Stimulated activated CD8-positive, alpha-beta memory T cell treated with anti-CD3 and anti-CD28 coated beads, Interleukin-2, amount 100 ng/mL, for 1 hour (primary cell): ENCODE data around the gene PROM2.
"Not testable (repeated sequence)": the region's sequence is repeated elsewhere in the genome, so short reads cannot be mapped to it uniquely, and the experiment has no call there.

Experiments
- DNase-seq, 2 donors: peaks; one replicate each; pipeline ENCODE4 v3.0.0-alpha.2; 2020; ENCODE audit warnings: low read depth in 2 of 2

Gene PROM2

DNA sequence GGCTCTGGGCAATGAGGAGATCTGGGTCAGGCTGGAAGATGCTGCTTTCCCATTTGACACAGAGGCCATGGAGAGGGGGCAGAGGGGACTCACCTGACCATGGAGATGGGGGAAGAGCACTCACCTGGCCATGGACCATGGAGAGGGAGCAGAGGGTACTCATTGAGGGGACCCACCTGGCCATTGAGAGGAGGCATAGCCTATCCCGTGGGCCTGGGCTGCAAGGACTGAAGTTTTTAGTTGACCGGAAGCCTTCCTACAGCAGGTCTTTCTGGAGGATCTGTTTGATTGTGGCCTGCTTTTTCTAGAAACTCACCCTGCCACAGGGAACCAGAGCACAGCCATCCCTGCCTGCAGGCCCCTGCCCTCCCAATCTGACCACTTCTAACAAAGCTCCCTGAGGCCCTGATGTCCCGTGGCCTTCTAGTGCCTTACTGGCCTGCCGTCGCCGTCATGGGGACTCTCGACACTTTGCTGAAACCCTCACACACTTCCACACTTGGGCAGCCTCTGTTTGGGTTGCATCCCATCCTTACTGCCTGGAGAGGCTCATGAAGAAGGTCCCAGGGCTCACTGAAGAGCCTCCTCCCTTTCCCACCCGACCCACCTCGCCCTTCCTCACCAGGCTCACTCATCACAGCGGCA is 5.1 kb upstream of the PROM2 start:
- no peak for DNase-seq

DNA sequence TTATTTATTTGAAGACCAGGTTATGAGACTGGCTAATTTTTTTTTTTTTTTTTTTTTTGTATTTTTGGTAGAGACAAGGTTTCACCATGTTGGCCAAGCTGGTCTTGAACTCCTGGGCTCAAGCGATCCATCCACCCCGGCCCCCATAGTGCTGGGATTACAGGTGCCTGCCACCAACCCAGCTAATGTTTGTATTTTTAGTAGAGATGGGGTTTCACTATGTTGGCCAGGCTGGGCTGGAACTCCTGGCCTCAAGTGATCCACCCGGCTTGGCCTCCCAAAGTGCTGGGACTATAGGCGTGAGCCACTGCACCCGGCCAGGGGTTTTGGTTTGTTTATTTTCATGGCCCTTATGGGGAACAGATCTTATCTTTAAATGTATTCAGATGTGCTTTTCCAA is 4.5 kb upstream of the PROM2 start:
- not testable (repeated sequence) for DNase-seq

DNA sequence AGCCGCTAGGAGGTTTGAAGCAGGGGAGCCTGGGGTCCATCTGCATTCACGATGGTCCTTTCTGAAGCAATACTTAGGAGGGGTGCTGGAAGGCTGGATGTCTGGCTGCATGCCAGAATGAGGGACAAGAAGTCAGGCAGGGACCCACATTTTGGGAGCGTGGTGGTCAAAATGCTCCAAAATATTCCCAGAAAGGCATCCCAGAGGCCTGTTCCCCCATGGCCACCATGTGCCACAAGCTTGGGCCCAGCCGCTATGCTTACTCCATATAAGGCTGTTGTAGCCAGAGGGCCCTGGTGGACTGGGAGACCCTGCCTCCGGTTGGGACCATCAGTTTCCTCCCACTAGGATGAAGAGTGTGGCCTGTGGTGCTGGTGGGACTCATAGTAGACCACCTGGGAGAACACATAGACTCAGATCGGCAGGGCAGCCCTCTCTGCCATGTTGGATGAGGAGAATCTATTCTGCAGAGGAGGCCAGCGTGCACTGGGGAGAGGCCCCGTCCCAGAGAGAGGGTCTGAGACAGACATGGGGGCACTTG is 3.6 kb upstream of the PROM2 start:
- no peak for DNase-seq

DNA sequence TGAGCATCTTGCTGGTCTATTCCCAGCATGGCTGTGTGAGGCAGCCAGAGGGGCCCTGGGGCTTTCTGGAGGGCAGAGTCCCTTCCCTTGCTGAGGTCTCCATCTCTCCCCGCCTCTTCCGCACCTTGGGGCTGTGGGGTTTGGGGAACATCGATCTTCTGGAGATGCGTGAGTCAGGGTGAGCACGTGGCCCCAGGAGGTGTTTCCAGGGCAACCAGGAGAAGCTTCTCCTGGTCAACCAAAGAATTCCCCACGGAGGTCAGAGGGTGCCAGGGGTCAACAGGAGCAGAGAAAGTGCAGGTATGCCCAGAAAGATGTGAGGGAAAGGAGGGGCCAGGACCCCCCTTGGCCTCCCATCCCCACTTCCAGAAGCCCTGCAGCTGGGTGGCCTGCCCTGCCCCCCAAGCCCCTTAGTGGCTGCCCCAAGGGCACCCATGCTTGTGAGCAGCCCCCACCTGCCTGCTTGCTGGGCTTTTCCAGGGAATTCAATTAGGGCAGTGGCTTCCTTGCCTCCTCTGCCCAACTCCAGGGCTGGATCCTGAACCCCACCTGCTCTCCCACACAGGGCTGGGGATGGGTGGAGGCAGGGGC is 2.8 kb upstream of the PROM2 start:
- no peak for DNase-seq

DNA sequence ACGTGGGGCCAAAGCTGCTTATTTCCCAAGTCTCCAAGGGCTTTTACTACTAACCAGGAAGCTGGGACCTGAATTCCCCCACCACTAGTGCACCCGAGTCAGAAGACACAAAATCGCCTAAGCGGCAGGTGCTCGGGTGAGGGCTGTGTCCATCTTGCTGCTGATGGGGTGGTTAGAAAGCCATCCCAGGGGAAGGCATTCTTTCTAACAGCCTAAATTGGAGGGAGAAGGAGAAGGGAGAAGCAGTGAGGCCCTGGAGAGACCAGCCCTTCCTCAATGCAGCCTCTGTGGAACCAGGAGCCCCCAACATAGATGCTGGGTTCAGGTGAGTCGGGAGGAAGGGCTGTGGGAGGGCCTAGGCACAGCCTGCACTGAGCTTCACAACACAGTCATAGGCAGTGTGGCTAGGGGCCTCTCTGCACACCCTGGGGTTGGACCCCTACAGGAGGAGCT is 1.9 kb upstream of the PROM2 start:
- DNase-seq: no peak

DNA sequence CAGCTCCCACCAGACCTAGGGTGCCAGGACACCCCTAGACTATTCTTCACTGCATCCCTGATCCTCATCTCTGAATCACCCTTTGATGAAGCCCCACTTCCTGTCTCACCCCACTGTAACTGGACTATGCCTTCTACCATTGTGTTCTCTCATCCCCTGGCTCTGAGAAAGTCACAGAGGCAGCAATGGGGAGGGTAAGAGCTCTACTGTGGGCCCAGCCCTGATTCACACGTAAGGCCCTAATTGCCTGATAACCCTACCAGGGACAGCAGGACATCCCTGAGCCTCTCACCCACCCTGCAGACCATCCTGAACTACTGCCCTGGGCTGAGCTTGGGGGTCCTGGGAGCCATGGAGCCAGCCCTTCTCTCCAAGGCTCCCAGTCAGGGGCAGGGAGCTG is 1.5 kb upstream of the PROM2 start:
- no peak for DNase-seq

DNA sequence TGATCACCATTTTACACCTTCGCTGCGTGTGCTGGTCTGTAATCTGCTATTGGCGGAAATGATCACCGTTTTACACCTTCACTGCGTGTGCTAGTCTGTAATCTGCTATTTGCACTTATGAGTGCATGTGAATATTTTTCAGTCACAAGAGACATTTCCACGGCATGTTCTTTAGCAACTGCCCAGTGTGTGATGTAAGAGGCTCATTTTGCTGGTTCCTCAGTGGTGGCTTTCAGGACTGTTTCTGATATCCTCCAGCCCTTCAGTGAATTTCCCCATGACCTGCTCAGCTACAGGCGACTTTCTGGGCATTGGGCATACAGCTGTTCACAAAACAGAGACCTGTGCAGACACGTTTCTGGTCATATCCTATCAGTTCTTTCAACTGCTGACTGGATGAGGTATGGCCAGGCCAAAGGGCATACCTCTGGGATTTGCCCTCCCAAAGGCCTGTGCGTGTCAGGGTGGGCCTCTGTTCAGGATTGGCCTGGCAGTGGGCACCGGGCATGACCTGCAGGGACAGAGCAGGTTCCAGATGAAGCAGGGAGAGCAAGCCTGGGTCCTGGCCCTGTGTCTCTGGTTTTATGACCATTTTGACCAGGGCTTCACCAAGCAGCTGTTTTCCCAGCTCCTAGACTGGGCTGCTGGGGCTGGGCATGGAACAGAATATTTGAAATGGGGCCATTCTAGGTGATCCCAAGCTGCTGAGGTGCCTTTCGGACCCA is 521 bp upstream of the PROM2 start:
- no peak for DNase-seq

DNA sequence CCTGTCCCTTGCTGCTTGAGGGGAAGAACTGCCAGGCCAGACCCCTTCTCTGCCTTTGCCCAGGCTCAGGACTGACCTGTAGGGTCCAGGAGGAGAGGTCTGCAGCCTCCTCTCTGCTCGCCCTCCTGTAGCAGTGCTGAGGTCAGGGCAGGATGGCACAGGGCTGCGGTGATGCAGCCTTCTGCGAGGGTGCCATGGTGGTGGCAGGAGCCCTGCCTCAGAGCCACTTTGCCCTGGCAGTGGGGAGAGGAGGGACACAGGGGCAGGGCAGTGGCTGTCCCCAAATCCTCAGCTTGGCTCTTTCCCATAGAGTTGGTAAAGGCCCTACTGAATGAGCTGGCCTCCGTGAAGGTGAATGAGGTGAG is 884 bp downstream of the PROM2 start:
- DNase-seq: no peak

DNA sequence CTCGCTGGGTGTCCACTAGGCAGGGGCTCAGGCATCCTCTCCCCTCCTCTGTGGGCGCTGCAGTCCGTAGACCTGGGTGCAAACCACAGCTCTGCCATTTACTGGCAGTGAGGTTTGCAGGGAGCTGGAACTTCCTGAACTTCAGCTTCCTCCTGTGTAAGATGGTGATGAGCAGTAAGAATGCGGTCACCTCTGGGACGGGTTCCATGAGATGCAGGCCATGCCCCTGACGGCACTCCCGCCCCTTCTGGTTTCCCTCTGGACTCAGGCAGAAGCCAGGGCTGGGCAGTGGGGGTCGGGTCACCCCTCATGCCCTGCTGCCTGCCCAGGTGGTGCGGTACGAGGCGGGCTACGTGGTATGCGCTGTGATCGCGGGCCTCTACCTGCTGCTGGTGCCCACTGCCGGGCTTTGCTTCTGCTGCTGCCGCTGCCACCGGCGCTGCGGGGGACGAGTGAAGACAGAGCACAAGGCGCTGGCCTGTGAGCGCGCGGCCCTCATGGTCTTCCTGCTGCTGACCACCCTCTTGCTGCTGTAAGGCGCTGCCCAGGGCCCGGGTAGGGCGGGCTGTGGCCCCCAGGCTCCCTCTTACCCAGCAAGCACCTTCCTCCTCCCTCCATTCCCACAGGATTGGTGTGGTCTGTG is 1.5 kb downstream of the PROM2 start:
- DNase-seq: no peak

DNA sequence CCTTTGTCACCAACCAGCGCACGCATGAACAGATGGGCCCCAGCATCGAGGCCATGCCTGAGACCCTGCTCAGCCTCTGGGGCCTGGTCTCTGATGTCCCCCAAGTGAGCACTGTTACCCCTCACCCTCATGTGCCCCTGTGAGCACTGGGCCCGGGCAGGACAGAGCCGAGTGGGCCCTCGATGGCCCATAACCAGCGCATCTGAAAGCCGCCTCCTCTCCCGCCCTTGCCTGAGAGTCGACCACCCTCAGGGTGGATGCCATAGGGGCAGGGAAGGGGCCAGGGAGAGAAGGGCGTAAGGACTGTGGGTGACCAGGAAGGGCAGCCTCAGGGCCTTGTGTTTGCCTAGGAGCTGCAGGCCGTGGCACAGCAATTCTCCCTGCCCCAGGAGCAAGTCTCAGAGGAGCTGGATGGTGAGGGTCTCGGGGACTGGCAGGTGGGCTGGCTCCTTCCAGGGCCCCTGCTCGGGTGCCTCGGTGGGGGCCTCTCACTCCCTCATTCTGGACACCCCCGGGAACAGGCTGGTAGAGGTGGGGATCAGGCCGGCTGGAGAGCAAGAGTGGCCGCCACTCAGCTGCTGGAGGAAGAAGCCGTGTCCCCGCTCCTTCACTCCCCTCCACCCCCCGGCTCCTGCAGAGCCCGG is 2.1 kb downstream of the PROM2 start:
- no peak for DNase-seq

DNA sequence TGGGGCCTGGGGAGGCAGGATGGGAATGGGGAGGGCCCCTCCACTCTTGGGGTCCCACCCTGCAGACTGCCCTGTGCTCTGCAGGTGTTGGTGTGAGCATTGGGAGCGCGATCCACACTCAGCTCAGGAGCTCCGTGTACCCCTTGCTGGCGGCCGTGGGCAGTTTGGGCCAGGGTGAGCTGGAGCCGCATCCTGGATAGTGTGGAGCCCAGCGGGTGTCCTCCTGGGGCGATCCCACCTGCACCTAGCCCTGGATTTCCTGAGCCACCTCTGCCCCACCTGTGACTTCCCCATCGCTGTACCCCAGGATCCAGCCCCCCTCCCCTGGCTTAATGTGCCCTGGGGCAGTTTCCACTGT is 2.6 kb downstream of the PROM2 start:
- no peak for DNase-seq

DNA sequence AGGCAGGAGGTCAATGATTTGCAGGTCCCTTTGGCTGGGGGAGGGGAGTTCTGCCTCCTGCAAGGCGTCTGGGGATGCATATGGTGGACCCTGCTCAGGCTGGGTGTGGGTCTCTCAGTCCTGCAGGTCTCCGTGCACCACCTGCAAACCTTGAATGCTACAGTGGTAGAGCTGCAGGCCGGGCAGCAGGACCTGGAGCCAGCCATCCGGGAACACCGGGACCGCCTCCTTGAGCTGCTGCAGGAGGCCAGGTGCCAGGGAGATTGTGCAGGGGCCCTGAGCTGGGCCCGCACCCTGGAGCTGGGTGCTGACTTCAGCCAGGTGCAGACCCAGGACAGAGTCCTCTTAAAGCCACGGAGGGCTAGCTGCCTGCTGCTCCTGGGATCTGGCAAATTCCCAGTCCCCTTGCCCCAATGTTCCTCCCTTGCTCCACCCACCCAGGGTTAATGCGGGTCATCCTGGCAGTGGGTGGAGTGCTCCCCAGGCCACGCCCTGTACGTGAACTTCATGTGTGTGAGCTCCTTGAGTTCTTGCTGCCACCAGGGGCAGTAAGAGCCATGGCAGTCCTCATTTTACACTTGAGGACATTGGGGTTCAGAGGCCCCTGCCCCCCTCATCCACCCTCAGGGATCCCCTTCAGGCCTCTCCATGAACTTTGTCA is 3.1 kb downstream of the PROM2 start:
- no peak for DNase-seq

DNA sequence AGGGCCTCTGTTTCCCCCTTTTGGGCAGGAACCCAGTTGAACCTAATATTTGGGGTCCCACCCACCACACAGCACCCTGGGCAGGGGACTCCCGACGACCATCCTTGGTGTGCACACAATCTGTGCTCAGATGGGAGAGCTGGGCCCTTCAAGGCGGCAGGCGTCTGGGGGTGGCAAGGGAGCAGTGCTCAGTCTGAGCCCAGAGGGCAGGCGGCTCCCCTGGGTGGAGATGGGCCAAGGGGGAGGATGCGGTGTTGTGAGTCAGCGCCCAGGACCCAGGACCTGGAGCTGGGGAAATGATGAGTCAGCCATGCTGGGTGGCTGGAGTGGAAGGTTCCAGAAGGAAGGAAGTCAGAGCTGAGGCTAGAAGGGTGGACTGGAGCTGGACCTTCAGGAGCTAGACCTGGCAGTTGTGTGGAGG is 3.8 kb downstream of the PROM2 start:
- DNase-seq: no peak

DNA sequence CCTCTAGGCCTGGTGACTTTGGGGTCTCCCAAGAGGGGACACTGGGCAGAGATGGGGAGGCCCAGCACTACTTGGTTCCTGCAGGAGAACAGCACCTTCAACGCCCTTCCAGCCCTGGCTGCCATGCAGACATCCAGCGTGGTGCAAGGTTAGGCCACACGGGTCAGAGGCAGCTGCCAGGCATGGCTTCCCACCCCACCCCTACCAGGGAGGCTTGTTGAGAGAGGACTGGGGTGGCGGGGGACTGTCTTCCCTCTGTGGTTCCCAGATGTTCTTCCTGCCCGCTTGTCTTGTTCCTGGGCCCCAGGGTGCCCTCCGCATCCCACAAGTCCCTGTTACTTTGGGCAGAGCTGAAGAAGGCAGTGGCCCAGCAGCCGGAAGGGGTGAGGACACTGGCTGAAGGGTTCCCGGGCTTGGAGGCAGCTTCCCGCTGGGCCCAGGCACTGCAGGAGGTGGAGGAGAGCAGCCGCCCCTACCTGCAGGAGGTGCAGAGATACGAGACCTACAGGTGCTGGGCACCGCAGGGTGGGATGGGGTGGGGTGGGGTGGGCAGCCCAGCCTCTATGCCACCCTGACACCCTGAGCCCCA is 4.5 kb downstream of the PROM2 start:
- no peak for DNase-seq

DNA sequence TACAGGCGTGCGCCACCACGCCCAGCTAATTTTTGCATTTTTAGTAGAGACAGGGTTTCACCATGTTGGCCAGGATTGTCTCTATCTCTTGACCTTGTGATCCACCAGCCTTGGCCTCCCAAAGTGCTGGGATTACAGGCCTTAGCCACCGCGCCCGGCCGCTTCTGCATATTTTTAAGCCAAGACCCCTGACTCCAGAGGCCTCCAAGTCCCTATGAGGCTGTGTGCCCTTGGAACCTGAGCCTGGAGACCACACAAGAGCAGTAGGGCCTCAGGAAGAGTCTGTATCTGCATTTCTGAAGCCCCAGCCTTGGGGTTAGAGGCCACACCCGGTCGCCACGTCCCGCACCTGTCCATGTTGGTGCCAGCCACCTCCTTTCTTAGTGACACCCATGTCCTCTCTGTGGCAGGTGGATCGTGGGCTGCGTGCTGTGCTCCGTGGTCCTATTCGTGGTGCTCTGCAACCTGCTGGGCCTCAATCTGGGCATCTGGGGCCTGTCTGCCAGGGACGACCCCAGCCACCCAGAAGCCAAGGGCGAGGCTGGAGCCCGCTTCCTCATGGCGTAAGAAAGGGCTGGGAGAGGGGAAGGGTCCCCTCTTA is 5.3 kb downstream of the PROM2 start:
- no peak for DNase-seq

DNA sequence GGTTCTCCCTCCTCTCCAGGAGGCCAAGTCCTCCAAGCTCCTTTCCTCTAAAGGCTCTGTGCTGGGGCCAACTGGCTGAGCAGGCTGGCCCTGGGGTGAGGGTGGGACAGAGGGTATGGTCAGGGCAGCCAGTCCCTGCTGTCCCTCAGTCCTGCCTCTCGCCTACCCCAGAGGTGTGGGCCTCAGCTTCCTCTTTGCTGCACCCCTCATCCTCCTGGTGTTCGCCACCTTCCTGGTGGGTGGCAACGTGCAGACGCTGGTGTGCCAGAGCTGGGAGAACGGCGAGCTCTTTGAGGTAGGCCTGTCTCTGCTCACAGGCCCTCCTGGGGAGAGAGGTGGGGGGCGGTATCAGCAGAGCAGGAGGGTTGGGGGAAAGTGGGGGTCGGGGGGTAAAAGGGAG is 6.8 kb downstream of the PROM2 start:
- no peak for DNase-seq

DNA sequence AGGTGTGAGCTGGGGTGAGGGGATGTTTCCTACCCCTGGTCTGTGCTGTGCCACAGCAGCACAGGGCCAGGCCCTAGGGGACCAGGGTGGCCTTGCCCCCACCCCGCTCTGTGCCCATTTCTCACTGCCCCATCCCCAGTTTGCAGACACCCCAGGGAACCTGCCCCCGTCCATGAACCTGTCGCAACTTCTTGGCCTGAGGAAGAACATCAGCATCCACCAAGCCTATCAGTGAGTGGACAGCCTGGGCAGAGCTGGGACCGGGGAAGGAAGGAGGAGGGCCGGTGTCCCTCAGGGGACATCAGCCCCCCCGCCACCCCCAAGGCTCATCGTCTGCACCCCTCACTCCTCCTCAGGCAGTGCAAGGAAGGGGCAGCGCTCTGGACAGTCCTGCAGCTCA is 7.5 kb downstream of the PROM2 start:
- no peak for DNase-seq

DNA sequence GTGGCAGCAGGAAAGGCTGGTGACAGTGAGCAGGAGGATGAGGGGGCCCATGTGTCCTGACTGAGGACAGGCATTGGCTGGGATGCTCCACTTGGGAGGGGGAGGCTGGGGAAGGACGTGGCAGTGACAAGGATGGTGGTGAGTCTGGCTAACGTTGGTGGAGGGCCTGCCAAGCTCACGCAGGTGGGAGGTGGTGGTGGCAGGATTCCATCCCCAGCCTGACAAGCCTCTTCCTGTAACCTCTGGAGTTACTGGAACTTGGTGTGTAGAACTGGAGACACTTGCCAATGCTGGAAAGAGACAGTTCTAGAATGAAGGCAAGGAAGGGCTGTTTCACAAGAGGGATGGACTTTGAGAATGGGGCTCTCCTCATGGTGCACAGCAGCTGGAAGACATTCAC is 8.2 kb downstream of the PROM2 start:
- DNase-seq: no peak

DNA sequence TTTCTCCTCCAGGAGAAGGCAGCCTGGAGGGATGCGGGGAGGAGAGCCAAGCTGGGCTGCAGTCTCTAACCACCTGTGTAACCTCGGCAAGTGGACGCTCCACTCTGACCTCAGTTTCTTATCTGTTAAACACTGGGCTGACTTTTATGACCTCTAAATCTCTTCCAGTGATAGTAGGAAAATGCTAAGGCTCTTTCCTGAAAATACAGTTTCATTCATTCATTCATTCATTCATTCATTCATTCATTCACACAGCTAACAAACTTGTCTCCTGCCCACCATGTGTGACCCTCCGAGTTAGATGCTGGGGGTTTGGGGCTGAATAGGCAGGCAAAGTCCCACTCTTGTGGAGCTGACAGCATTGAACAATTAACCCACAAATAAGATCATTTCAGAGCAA is 9.3 kb downstream of the PROM2 start:
- no peak for DNase-seq

DNA sequence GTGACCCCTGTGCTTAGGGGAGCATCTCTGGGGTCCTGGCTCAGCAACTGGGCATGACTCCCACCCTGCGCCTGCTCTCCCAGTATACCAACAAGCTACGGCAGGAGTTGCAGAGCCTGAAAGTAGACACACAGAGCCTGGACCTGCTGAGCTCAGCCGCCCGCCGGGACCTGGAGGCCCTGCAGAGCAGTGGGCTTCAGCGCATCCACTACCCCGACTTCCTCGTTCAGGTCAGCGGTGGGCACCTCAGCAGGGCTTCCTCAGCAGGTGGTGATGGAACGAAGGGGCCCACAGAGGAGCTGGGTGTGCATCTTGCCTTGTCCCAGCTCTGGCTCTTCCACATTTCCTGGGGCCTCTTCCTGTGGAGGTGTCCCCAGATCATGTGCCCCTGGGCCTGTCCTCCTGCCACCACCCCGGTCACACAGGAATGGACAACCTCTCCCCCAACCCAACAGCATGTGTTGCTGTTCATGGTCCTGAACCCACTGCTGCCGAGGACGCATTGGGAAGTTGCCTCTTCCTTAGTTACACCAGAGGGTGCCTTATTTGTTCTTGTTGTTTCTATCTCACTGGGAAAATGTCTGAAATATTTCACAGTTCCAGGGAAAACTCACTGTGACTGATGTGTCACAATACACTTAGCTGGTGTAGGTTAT is 10.8 kb downstream of the PROM2 start:
- DNase-seq: no peak
